Measurements from ENCODE around the gene ALDH3B1. TPM values are rescaled to one million over a fixed set of nuclear protein-coding genes. Genes with fewer than 3 reads are reported as not detected.
A peak's percentile ranks its signal among the peaks of the same experiment; 100 is the strongest.

The ALDH3B1 gene
- polyA plus RNA-seq, 12 donors = 3.2 to 155 (median 7.6) TPM

GRCh38 chr11:68042219-68043028 lies 32.3 kb downstream of the ALDH3B1 start:
- no peak for DNase-seq

DNA sequence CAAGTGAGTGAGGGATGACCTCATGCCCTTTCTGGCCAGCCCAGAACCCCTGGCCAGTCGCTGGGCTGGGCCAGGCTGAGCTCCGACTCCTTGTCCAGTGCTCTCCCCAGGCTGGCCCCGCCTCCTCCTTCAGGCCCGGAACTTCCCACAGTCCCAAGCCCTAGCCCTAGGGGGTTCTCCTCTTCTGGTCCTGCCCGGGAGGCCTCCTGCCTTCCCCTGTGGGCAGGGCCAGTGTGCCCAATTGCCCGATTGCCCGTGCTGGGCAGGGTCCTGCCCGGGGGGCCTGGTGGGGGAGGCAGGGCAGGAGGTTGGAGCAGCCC lies 32.9 kb downstream of the ALDH3B1 start:
- DNase-seq = no peak

- peak; percentile 56 for DNase-seq
These were observed 33.4 kb downstream of the ALDH3B1 start for GRCh38 chr11:68043349-68044144.

DNA sequence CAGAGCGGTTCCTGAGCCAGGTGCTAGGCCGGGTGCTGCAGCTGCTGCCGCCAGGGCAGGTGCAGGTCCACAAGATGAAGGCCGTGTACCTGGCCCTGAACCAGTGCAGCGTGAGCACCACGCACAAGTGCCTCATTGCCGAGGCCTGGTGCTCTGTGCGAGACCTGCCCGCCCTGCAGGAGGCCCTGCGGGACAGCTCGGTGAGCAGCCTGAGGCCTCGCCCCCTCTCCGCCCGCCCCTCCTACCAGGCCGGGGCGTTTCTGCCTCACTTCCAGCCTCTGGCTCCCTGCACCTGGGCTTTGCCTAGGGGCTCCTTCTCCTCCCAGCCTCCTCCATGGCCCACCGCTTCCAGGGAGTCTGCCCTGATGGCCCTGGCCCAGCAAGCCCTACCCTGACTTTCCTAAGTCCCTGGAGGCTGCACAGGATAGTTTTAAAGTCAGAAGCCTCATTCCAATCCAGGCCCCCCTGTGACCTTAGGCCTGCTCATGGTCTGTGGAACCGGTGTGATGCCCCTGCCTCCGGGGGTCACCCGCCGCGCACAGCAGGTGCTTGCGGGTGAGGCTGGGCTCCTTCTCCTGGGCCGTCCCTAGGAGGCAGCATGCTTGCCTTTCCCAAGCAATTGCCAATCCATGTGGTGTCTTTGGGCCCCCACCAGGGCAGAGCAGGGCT lies 34.2 kb downstream of the ALDH3B1 start:
- no peak for DNase-seq

DNA sequence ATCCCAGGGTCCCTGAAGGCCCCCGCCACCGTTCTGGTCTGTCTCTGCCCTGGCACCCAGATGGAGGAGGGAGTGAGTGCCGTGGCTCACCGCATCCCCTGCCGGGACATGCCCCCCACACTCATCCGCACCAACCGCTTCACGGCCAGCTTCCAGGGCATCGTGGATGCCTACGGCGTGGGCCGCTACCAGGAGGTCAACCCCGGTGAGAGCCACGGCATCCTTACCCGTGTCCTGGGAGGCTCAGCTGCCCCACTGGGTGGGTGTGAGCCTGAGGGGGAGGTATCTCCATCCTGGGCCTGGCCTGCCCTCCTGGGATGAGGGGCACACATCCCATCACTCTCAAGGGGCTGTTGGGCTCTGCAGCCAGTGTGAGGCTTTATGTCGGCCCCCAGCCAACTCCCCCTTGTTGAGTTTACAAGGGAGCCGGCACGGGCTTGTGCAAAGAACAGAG lies 34.8 kb downstream of the ALDH3B1 start:
- DNase-seq = no peak

GRCh38 chr11:68047437-68048290 lies 37.5 kb downstream of the ALDH3B1 start:
- no peak for DNase-seq

DNA sequence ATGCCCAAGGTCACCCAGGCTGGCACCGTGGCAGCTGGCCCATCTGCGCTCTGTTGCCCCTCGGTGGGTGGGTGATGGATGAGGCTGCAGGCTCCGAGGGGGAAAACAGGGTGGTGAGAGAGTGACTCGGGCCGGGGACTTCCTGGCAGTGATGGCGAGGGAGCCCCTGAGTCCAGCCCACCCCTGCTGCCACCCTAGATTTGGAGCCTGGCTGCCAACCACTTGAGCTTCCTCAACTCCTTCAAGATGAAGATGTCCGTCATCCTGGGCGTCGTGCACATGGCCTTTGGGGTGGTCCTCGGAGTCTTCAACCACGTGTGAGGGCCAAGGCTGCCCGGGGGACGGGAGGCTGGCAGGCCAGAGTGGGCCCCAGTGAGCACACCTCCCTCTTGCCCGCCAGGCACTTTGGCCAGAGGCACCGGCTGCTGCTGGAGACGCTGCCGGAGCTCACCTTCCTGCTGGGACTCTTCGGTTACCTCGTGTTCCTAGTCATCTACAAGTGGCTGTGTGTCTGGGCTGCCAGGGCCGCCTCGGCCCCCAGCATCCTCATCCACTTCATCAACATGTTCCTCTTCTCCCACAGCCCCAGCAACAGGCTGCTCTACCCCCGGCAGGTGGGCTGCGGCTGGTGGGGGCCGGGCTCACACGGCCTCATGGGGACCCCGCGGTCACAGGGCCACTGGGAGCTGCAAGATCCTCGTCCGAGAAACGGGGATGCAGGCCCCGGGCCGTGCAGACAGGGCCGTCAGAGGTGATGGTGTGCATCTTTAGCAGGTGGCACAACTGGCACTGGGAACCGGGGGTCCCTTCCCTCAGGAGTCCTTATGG lies 38.8 kb downstream of the ALDH3B1 start:
- no peak for DNase-seq

GRCh38 chr11:68049509-68050370 lies 39.6 kb downstream of the ALDH3B1 start:
- DNase-seq = no peak

- no peak for DNase-seq
These were observed 40.3 kb downstream of the ALDH3B1 start for GRCh38 chr11:68050371-68050841.

DNA sequence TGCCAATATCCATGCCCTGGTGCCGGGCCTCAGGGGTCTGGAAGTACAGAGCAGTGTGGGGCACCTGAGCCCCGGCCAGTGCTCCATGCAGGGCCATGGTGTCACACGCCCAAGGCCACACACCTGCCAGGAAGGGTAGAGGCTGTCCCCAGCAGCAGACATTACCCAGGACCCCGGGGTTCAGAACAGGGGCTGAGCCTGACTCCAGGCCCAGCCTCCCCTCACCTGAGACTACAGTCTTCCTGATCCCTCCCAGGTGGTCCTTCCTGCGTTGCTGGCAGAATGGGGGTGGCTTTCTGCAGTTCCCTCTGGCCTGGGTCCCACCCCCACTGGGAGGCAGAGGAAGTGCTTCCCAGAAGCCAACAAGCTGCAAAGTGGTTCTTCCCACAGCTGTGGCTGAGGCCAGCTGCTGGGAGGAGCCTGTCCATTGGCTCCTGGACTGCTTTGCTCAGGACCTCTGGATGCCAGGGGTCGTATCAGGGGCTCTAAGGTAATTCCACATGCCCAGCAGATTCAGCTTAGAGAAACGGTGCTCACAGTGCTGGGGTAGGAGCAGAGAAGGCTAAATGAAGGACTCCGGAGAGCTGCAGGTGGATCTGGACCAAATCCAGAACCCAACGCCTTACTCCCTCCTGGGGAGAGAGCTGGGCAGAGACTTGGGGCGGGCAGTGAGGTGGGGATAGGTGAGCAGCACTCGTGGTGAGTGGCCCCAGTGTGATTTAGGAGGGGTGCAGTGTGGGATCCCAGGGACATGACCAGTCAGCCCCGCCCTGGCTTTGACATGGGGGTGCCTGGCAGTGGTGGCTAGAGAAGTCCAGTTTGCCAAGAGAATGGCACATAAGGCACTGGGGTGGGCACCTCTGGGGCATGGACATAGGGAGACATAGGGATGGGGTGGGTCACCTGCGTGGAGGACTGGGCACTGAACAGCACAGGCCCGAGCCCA lies 41.3 kb downstream of the ALDH3B1 start:
- no peak for DNase-seq

DNA sequence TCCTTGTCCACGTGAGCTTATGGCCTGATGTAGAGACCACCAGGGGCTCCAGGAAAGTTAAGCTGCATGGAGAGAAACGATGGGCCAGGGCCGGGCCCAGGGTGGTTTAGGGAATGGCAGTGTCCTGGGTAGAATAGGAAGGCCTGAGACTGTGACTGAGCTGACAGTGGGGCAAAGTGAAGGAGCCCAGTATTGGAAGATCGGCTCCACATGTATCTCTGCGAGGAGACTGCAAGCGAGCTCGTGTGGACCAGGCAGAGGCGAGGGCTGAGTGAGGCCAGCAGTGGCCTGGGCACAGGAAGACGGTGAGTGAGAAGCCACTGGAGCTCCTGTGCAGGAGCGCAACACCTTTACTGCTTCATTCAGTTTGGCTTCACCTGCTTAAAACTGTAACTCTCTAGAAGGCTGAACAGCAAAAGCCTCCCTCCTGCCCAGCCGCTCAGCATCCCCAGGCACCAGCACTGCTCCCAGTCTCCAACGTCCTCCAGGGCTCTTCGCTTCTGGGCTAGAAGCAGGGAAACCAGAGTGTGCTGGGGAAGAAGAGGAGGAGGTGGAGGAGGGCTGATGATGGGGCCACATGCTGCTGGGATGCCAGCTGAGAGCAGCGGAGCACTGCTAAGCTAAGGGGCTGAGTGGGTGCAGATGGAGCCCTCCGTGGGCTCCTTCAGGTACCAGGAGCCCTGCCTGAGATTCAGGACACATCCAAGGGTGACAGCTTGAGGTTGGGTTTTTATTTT lies 42.2 kb downstream of the ALDH3B1 start:
- DNase-seq = no peak

DNA sequence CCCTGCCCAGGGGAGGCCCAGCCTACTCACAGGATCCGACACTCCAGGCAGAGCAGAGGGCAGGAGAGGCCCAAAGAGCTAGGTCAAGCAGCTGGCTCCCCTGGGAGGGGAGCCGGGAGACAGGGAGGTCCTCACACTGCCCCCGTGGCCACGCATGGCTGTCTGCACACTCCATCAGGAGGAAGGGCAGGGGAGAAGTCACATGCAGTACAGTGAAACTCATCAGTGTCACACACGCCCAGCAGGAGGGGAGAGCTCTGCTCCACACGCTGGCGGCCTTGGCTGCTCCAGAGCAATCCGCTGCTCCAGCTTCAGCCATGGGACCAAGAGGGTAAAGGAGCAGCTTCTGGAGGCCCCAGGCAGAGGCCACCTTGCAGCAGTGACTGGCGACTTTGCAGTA lies 43.0 kb downstream of the ALDH3B1 start:
- no peak for DNase-seq

GRCh38 chr11:68053981-68054812 lies 44.1 kb downstream of the ALDH3B1 start:
- no peak for DNase-seq

GRCh38 chr11:68056317-68057285 lies 46.5 kb downstream of the ALDH3B1 start:
- DNase-seq = no peak

GRCh38 chr11:68057807-68058206 lies 47.7 kb downstream of the ALDH3B1 start:
- DNase-seq = no peak
